HG03280 (cell line): ENCODE results near the gene XIRP1.

Source experiments
- ATAC-seq: cut with Tn5 transposase; IDR thresholded peaks from one replicate; pipeline ENCODE4 v1.9.1; 2021; ENCODE audit warnings: mild to moderate bottlenecking, moderate library complexity; ENCODE audit not compliant: unreplicated experiment

Gene XIRP1

DNA sequence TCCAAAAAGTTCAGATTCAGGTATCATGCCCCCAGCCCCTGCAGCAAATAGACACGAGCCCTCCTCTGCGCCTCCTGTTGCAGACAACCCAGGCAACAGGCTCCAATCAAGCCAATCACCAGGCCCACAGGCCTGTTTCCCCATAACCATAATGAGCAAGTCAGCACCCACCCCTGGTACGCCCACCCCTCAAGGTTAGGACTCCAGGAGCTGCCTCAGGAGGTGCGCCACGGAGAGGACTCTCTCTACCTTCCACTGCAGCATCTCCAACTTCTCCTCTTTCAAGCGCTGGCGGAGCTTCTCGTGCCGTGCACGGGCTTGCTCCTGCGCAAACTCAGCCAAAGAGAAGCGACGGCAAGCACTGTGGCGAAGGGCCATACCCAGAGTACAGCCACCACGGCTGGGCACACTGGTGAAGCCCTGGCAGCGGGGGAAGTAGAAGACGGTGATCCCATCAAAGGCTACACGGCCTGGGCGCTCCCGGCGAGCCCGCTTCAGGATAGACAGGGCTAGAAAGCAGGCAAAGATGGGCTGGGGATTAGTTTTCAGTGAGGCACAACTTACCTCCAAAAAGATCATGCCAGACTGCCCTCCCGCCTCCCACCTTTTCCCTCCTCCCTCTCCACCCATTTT is 47.5 kb downstream of the XIRP1 start:
- ATAC-seq = no peak

DNA sequence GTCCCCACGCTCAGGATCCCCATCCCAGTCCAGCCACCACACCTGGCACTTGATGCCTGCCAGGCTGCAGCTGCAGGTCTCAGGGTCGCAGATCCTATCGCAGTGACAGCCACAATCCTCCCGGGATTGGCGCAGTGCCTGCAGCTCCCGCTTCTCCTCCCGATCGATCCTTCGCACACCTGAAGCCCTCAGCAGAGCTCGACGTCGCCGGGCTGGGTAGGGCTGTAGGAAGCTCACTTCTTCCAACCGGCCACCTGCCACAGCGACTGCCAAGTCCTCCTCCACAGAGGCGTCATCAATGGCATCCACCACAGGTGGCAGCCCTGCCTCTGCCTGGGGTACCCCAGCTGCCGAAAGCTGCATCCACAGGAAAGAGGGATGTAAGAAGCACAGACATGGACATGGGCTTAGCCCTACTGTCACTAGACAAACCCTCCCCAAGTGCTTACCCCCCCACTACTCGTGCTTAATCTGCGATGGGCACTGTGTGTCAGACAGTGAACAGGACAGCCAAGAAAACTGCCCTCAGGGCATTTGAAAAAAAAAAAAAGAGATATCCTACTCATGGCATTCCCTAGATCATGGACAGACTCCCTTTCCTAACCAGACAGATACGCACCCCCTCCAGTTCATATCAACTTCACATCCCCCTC is 48.2 kb downstream of the XIRP1 start:
- no peak for ATAC-seq

DNA sequence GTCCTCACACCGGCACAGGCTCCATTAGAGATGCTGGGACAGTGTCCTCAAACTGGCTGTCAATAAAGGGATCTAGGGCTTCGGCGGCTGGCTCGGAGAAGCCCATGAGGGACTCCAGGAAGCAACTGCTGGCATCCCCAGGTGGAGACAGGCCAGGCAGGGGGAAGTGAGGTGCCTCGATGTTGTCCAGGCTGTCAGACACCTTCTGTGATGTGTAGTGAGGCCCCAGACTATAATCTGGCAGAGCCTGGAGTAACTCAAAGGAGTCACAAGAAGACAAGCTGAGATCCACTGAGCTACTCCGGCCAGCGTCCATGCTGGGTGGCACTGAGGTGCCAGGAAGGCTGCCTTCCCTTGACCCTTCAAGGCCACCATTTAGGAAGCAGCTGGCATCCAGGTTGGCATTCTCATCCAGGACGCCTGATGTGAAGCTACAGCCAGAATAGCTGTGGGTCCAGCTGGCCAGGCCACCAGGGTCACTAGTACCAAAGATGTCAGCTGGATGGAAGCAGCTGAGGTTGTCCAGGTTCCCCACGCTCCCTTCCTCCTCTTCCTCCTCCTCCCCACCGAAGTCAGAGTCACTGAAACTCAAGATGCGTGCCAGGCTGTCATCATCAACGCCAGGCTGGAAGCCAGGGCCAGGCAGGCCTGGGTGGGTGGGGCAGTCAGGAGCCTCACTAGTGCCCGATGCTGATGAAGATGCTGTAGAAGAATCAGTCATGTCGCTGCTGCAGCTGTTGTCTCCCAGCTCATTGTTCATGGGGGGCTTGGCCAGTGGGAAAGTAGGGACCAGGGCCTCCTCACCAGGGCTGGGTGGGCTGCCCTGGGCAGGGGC is 49.1 kb downstream of the XIRP1 start:
- ATAC-seq = no peak

DNA sequence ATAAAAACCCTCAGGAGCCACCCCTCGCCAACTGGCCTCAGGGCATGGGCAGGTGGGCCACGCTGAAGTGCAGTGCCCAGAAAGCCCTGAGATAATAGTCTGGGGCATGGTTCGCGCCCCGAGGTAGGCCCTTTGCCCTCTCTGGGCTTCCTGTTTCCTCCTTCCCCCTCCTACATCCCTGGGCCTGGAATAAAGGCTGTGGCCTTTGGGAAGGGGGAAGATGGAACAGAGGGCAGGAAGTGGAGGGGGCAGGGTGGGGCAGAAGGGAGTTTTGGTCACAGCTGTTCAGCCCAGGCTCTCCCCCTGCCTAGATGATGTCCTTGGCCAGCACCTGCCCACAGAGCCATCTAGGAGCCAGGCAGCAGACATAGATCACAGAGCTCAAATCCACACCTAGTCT is 50.3 kb downstream of the XIRP1 start:
- ATAC-seq = no peak

DNA sequence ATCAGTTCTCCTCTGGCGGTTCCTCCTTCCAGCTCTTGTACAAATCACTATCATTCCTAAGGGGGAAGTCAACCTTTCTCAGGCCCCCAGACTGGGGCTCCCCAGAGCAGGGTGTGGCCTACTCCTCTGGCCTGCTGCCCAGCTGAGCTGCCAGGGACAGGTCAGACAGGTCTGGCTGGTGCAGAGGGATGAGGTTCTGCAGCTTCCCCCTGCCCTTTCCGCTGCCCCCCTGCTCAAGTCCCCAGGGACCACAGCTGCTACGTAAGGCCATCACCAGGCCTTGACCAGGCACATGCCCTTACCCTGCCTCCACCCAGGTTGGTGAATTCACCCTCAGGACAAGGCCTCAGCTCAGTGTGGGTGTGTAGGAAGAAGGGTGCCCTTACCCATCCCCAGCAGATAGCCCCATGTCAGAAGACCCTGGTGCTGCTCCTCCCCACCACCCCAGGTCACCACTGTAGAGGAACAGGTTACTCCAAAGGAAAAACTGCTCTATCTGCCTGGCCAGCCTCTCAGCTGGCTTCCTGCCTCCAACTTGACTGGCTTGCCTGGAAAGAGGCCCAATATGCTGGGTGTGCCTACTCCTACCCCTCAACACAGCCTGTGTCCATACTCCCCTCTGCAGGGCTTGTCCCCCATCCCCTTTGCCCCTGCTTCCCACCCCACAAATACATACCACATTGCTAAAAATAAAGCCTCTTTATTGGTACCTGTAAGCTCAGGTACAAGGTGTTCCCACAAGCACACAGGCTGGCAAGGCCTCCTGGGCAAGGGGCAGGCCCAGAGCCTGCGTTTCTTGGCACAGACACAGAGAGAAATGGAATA is 51.0 kb downstream of the XIRP1 start:
- ATAC-seq = no peak

DNA sequence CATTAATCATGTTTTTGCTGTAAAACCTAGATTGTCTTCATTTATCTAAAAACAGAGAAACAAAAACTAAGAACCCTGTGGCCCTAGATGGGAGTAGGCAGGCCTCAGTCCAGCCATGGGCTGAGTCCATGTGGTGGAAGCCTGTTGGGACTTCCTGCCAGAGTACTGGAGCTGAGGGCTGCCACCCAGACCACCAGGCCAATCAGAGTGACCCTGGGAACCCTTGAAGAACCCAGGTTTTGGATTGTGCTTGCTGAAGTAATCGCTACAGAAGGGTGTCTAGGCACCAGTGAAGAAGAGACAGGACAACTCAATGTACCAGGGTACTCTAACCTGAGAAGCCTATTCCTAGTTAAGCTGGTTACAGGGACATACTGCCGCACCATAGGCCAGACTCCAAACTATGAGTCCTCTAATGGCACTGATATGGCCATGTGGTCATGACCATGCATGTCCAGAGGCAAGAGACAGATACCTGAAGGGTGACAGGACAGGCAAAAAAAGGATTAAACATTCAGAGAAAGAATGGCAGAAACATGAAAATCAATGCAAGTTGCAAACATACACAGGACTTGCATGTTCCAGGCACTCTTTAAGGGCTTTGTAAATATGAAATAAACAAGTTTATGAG is 51.9 kb downstream of the XIRP1 start:
- no peak for ATAC-seq

DNA sequence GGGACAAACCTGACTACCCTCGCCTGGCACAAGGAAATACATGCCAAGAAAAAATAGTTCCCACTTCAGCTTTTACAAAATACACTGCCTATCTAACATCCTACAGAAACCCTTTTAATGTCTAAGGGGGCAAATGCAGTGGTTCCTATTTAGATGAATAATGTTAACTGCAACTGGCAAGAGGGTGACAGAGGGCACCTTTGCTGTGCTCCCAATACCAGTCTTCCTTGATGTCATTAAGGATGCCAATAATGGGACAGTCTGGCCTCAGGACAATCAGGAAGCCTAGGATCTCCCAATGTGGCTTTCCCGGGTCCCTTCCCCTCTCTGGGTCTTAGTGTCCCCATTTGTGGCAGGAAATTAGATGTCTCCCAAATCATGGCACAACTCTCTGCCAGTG is 53.0 kb downstream of the XIRP1 start:
- no peak for ATAC-seq

DNA sequence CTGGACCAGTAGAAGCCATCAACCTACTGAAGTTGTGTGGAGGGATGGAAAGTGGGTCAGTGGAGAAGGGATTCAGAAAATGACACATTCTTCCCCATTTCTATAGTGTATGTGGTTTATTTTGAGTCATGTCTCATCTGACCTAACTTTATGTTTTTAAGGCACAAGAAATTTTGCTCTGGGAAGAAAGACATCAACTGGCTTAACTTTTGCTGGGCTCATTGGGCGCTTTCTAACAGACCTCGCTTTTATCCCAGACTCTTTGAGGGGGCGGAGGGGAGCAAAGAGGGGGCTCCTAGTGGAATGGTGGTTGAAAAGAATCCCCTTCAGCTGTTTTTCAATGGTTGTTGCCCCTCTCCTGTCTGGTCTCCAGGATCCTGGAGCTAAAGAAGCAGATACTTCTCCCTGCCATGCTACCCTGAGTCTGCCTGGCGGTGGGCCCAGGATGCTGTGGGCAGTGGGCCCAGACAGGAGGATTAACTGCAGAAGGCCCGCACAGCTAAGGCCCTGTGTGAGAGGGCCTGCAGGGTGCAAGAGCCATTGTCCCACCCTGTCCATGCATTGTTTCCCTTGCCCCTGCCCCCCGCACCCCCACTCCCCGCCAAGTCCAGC is 53.5 kb downstream of the XIRP1 start:
- ATAC-seq = no peak

DNA sequence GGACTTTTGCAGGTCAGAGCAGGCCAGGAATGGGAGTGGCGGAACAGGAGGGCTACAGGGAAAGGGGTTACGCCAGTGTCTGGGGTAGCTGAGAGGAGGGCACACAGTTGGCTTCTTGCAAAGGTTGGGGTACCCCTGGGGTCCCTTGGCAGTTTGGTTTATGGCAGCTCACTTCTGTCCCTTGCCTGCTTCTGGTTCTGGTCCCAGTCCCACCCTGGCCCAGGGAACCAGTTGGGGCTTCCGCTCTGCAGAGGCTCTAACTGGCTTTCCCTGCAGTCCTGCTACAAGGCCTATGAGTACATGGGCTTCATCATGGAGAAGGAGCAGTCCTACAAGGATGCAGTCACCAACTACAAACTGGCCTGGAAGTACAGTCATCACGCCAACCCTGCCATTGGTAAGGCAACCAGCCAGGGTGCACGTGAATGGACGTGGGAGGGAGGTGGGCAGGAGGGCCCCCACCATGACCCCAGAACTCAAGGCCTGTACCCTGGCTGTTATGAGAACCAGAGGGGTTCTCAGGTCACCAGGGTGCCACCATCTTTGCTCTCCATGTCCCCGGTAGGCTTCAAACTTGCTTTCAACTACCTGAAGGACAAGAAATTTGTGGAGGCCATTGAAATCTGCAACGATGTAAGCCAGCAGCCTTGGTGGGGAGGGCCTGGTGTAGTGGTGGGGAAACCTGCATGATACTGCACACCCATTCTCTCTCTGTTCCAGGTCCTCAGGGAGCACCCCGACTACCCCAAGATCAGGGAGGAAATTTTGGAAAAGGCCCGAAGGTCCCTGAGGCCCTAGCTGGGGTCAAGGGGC is 54.2 kb downstream of the XIRP1 start:
- ATAC-seq = no peak

DNA sequence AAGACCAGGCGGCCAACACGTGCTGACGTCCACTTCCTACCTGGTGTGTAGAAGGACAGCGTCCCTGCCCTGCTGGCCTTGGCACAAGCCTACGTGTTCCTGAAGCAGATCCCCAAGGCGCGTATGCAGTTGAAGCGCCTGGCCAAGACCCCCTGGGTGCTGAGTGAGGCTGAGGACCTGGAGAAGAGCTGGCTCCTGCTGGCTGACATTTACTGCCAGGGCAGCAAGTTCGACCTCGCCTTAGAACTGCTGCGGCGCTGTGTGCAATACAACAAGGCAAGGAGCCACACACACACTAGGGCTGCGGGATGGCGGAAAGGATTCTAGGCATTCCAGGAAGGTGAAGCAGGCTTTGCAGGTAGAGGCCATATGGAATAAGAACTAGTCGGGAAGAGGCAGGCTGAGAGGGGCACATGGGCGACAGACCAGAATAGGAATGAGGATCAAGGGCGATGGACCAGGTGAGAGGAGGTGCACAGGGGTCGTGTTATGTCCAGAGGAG is 54.9 kb downstream of the XIRP1 start:
- no peak for ATAC-seq

DNA sequence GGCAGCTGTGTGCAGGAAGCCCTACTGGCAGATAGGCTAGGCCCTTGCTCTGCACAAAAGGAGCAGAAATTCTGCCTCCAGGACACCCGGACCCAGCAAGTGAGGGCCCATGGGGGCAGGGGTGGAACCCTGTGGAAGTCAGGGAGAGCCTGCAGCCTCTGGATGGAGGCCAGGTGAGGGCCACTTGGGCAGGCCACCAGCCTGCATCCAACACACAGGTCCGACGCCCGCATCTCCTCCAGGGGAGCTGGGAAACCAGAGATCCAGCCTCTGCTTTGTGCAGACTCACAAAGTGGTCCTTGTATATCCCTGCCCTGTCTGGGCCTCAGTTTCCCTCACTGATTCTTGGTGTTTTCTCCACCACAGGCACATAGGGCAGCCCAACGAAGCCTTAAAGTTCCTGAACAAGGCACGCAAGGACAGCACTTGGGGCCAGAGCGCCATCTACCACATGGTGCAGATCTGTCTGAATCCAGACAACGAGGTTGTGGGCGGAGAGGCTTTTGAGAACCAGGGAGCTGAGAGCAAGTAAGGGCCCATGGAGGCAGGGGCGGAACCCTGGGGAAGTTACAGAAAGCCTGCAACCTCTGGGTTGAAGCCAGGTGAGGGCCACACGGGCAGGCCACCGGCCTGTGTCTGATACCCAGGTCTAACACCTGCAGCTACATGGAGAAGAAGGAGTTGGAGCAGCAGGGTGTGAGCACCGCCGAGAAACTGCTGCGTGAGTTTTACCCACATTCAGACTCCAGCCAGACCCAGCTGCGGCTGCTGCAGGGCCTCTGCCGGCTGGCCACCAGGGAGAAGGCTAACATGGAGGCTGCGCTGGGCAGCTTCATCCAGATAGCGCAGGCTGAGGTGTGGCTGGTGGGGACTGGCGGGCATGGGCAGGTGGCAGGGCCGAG is 55.6 kb downstream of the XIRP1 start:
- no peak for ATAC-seq

DNA sequence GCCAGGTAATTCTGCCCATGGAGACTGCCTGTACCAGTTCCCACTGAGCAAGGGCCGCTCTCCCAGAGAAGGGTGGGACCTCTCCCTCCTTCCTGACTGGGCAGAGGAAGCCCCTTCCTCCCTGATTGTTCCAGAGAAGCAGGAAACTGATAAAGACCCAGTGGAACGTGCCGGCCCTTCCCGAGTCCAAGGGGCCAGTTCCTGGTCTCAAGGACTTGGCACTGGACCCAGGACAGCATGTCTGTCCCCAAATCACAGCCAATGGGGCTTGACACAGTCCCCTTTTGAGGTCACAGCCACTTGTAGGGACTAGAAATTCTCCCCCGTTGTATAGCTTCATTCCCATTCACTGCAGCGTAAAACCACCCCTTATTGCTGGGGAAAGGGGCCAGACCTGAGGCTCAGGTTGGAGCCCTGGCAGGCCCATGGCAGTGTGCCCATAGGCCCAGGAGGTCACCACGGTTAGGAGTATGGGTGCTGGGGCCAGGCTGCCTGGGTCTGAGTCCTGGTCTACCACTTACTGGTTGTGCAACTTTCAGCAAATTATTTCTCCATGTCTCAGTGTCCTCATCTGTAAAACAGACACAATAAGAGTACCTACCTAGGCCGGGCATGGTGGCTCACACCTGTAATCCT is 57.1 kb downstream of the XIRP1 start:
- no peak for ATAC-seq

DNA sequence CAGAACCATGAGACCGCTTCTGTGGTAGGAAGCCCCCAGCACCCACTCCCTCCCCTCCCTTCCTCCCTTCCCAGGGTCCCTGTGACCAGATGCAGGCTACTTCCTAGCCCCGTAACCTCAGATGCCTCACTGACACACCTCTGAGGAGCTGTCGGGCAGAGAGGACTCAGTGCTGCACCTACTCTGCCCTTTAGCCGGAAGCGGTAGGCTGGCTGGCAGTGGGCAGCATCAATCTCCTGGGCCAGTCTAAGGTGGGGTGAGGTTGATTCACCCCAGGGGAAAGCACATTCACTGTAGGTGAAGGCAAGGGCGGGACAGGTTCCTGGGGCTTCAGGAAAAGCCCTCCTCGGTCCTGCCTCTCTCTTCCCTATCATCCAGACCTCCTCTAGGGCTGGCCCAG is 58.1 kb downstream of the XIRP1 start:
- no peak for ATAC-seq

DNA sequence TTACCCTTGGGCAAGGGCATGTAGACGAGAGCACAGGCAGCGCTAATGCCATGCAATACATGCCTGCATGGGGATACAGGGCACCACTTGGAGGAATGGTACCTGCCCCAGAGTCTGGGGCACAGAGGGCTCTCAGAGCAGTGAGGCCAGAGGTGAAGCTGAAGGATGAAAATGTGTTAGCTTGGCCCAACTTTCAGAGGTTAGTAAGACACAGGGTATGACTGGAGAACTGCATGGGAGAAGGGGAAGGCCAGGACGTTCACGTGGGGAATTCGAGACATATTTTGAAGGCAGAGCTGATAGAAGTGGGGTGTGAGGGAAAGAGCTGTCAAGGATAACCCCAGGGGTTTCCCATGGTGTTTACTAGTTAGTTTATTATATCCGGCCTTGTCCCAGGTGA is 58.6 kb downstream of the XIRP1 start:
- ATAC-seq = no peak
